Stimulated activated naive CD8-positive, alpha-beta T cell treated with anti-CD3 and anti-CD28 coated beads, Interleukin-15, Interleukin-2, amounts not matched to agents 100 U/mL and 50 U/mL, for 24 hours (primary cell): ENCODE results near the gene FUOM.

Experiments
- ATAC-seq: fragments of 150-1000 bp; cut with Tn5 transposase; one replicate; pipeline ENCODE4 v1.10.0; 2021
- DNase-seq: peaks from one replicate; pipeline ENCODE4 v3.0.0; 2021

The FUOM gene

DNA sequence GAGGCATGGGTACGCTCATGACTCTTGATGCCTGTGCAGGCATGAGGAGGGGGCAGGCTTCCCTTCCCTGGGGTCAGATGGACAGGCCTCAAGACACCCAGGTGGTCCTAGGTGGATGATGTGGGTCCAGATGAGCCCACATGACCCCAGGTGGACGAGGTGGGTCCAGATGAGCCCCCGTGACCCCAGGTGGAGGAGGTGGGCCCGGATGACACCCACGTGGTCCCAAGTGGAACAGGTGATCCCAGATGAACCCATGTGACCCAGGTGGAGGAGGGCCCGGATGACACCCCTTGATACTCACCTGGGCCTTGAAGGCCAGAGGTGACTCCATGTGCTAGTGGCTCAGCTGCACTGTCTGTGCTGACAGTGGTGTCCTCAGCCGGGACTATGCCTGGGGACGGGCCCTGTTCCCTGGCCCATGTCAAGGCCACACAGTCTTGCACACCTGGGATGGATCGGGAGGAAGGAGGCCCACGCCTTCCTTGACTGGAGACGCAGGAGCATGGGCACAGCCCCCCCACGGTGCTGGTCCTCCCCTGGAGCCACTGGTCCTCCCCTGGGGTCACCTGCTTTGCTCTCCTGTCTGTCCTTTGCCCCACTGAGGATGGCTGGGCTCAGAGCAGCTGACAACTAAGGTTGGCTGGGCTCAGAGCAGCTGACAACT lies 7.4 kb downstream of the FUOM start:
- no peak for ATAC-seq
- DNase-seq, result no peak

- ATAC-seq, result no peak
- no peak for DNase-seq
Observed at GRCh38 chr10:133349577-133350011, 8.2 kb downstream of the FUOM start.

GRCh38 chr10:133349160-133349568 lies 8.7 kb downstream of the FUOM start:
- no peak for DNase-seq
- no peak for ATAC-seq

- no peak for DNase-seq
- ATAC-seq, result no peak
Observed at GRCh38 chr10:133347710-133348517, 9.9 kb downstream of the FUOM start.

- ATAC-seq, result no peak
- DNase-seq, result no peak
Observed at GRCh38 chr10:133346413-133346812, 11.4 kb downstream of the FUOM start.

DNA sequence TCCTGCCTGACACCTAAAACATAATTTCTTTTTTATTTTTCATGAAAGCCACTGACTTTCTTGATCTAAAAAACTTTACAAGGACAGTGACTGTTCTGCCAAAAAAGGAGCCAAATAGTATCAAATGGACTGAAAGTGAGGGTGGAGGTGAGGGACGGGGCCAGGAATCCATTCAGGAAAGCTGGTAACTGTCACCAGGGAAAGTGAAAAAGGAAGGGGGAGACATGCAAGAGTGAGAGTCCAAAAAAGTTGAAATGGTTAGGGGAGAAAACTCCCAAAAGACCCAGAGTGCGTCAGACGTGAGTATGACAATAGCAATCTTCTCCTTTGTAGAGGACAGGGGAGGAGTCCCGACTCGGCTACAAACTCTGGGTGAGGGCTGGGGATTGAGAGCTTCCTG lies 13.6 kb downstream of the FUOM start:
- ATAC-seq (no peak), DNase-seq (no peak)

DNA sequence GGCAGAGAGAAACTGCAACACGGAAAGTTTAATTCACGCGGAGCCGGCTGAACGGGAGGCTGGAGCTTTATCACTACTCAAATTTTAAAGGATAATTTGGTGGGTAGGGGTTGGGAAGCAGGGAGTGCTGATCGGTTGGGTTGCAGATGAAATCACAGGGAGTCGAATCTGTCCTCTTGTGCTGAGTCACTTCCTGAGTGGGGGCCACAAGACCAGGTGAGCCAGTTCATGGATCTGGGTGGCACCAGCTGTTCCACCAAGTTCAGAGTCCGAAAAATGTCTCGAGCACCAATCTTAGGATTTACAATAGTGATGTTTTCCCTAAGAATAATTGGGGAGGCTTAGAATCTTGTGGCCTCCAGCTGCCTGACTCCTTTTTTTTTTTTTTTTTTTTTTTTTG lies 14.3 kb downstream of the FUOM start:
- no peak for DNase-seq

DNA sequence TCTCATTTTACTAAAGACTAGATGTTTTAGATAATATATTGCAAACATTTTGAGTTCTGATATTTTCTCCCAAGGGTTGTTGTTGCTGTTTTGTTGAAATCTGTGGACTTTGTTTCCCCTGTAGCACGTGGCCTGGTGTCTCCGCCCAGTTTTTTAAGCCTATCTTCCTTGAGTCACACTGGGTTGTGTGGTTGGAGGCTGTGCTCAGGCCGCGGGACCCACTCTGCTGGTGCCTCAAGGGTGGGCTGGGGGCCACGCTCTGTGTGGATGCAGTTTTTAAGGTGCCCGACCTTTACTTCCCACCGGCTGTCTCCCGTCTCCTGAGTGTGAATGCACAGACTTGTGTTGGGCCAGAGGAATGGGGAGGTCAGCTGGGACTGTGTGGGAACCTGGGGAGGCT lies 14.9 kb downstream of the FUOM start:
- DNase-seq (no peak), ATAC-seq (no peak)

More for the DNA sequence above, 14.3 kb downstream of the FUOM start:
- ATAC-seq, result no peak

- no peak for ATAC-seq
- DNase-seq, result no peak
Observed at GRCh38 chr10:133341983-133342382, 15.8 kb downstream of the FUOM start.

DNA sequence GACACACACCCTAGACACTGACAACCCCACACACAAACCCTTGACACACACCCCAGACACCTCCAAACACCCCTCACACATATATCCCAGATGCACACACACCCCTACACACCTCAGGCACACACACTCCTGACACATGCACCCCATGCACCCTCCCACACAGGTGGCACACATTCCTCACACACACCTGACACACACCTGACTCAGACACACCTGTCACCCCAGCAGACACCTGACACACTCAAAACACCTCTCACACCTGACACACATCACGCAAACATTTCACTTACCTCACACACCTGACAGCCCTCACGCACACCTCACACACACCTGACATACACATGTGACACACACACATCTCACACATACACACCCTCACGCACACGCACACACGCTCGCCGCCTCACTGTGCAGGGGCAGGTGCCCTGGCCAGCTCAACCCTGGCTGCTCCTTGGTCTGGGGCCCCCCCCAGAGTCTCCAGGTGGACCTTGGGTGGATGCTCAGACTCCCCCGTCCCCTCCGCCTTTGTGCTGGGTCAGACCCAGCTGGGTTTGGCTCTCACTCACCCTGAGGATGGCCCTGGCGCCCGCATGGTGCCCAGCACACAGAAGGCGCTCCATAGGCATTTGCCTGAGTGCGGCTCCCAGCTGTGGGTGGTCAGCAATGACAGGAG lies 18.0 kb downstream of the FUOM start:
- ATAC-seq (no peak), DNase-seq (no peak)

GRCh38 chr10:133338080-133339071 lies 19.4 kb downstream of the FUOM start:
- DNase-seq (no peak), ATAC-seq (no peak)

DNA sequence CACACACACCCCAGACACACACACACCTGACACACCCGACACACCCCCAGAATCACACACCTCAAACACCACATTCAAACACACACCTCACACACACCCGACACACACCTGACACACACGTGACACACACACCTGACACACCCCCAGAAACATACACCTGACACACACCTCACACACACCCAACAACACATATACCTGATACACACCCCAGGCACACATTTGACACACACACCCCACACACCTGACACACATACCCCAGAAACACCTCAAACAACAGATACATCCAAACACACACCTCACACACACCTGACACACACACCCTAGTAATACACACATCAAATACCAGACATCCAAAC lies 20.5 kb downstream of the FUOM start:
- DNase-seq (no peak), ATAC-seq (no peak)

- no peak for ATAC-seq
- DNase-seq, result peak; percentile 75
Observed at GRCh38 chr10:133336577-133337369, 21.0 kb downstream of the FUOM start, which contains the start of gene CALY. TSS of gene CALY (minus strand) at chr10:133336896. CDS start at chr10:133328989, 7,907 bp downstream.

DNA sequence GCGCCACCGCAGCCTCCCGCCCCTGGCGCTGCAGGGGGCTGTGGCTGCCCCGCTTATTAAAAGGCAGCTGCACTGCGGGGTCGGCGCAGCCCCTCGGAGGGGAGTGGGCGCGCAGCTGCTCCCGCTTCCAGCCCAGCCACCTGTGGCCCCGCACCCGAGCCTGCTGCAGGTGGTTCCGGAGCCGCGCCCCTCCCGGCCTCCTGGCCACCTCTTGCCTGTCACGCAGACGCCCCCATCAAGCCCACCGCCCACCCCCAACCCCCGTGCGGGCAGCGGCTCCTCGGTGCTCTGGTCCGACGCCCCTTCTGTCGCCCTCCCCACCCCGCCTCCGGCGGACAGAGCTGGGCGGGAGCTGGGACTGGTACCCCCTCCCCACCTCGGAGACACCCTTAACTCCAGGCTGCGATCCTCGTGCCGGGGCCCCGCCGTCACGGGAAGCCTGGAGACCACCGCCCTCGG lies 21.7 kb downstream of the FUOM start:
- no peak for ATAC-seq
- no peak for DNase-seq

GRCh38 chr10:133335246-133336117 lies 22.3 kb downstream of the FUOM start:
- ATAC-seq, result peak; percentile 55
- peak; percentile 80 for DNase-seq

- DNase-seq (no peak), ATAC-seq (no peak)
Observed at GRCh38 chr10:133334503-133335245, 23.1 kb downstream of the FUOM start.

GRCh38 chr10:133332936-133333699 lies 24.7 kb downstream of the FUOM start:
- DNase-seq (no peak), ATAC-seq (no peak)

- DNase-seq (peak; percentile 91), ATAC-seq (peak; percentile 97)
Observed at GRCh38 chr10:133329491-133330202, 28.2 kb downstream of the FUOM start.
